WI38 (cell line): ENCODE data around the gene ALDH1A1.

Experiments
- H3K4me3 ChIP-seq: 2 replicates; pipeline ENCODE4 v1.5.1; 2011; ENCODE audit warnings: low read depth, mild to moderate bottlenecking, control low read depth, low read length
- TF ChIP-seq, protein P1 (sequence below): IDR thresholded peaks from 2 replicates; pipeline ENCODE4 v1.5.1; 2012; ENCODE audit warnings: low read depth, mild to moderate bottlenecking, control low read depth, low read length

Gene ALDH1A1

DNA sequence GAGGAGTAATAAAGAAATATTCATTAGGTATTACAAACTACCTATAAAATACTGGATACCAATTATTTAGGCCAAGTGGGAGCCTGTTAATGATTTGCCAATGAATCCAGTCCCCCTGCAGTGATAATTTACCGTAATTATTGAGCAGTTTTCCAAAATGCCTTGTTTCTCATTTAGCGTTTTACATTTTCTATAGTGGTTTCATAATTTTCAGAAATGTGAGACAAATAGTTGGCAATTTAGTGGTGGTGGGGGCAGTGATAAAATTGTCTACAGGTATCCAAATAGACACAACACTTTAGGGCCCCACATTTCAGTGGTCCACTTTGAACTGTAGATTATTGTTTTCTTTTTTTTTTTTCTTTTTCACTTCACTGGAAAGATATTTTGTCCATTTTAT is 27.3 kb upstream of the ALDH1A1 start:
- no peak overlapping the region for H3K4me3 ChIP-seq

DNA sequence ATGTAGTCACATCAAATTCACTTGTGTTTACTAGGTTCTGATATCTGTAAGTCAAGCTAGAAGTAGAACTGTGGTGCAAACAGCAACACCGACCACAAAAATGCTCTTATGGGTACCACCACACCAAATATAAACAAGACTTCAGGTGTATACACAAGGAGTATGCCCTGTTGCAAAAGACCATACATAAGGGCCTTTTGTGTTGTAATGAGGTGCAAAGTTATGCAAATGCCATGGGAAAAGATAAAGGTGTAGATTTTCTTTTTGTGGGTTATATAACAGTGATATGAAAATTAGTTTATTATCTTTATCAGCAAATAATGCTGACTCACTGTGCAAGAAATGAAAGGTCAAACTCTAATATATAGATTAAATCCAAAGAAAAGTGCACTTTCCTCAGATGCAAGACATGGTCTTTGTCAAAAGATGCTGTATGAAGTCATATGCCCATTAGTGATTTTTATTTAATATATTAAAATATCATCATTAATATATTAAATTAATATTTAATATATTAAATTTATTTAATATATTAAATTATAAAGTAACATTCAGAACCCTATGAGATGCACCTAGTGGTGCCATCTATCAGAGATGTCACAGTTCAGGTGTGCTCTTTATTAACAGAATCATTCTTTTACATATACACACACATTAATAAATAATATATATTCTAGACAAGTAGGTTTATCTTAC is 26.7 kb upstream of the ALDH1A1 start:
- H3K4me3 ChIP-seq: no peak overlapping the region
- TF ChIP-seq, protein P1, sequence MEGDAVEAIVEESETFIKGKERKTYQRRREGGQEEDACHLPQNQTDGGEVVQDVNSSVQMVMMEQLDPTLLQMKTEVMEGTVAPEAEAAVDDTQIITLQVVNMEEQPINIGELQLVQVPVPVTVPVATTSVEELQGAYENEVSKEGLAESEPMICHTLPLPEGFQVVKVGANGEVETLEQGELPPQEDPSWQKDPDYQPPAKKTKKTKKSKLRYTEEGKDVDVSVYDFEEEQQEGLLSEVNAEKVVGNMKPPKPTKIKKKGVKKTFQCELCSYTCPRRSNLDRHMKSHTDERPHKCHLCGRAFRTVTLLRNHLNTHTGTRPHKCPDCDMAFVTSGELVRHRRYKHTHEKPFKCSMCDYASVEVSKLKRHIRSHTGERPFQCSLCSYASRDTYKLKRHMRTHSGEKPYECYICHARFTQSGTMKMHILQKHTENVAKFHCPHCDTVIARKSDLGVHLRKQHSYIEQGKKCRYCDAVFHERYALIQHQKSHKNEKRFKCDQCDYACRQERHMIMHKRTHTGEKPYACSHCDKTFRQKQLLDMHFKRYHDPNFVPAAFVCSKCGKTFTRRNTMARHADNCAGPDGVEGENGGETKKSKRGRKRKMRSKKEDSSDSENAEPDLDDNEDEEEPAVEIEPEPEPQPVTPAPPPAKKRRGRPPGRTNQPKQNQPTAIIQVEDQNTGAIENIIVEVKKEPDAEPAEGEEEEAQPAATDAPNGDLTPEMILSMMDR: no peak

More for the DNA sequence above, 27.3 kb upstream of the ALDH1A1 start:
- TF ChIP-seq, protein P1: no peak

DNA sequence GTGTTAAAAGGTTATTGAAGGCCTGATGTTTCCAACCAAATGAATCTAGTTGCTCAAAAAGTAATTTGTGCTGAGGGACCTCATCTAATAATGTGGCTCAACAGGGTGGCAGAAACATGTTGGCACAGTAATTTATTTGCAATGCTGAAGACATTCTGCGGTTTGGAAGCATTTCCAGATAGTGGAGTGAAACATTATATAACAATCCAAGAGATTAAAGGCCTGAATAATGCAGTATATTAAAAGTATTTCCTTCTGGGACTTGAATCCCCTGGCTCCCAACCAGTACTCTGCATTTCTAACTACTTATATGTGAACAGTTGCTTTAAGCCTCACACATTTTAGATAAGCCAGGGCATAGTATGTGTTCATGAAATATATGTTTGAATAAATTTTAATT is 25.9 kb upstream of the ALDH1A1 start:
- H3K4me3 ChIP-seq: no peak overlapping the region
- TF ChIP-seq, protein P1: no peak

DNA sequence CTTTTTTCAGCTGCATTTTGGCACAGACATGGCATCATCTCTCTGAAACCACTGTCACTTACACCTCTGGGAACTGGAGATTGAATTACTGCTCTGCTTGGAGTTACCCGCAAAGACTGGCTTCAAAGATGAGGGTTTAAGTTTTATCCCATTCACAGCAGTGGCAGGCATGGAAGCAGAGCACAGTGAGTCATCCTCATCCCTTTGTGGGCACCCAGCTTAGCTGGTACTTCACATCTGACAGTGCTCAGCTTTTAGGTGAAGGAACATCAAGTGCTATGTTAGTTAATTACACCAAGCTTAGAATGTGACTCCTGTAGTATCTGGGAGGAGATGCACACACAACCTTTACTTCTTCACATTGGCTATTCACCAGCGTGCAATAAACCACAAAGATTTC is 24.8 kb upstream of the ALDH1A1 start:
- TF ChIP-seq, protein P1: no peak
- no peak overlapping the region for H3K4me3 ChIP-seq

DNA sequence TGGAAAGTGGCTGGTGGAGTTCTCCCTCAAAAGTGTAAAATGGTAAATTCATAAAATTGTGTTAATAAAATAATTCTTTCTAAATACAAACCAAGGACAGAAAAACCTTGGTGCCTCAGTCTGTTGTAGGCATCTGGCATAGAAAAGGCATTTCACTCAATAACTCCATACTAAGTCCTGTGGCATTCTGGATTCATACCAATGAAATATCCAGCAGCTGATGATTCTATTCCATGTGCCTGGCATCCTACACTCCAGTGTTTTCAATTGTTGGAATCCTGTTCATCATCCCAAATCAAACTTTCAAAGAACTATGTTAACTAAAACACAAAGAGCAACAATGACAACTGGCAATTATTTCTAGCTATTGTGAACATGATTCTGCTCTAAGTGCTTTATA is 21.6 kb upstream of the ALDH1A1 start:
- TF ChIP-seq, protein P1: no peak
- no peak overlapping the region for H3K4me3 ChIP-seq

DNA sequence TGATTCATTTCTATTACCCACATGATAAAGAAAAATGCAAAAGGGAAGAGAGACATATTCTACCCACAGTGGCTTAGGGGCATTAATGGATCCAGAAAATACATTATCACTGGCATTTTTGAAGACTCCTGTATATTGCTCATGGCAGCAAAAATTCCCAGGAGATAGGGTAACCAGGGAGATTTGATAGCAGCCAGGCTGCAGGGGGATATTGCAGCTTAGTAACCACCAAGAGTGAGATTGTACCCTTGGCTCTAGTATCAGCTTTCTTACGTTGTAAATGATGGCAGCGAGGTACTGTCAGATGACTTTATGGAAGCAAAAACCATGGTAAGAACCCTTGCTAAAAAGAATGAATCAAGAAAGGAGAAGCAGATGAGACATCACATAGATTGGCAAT is 19.8 kb upstream of the ALDH1A1 start:
- no peak overlapping the region for H3K4me3 ChIP-seq
- TF ChIP-seq, protein P1: no peak

DNA sequence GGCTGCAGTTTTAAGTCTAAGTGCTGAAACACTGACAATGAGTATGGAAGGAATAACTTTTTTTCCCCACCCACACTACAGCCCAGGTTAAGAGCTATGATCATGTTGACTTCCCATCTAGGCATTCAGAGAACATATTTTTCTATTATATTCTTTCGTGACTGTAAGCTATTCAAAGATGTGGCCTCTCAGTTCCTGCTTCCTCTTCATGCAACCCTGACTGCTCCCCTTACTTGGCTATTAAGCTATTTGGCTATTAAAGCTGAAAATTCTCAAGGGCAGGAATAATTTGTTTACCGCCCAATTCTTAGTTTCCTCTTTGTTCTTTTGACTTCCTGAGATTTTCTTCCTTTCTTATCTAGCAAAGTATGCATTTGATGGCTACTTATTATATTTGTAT is 18.6 kb upstream of the ALDH1A1 start:
- no peak overlapping the region for H3K4me3 ChIP-seq
- TF ChIP-seq, protein P1: no peak
